ENCODE results near the gene ZNF584. TPM values are rescaled to one million over a fixed set of nuclear protein-coding genes. Genes with fewer than 3 reads are reported as not detected.
A peak's percentile ranks its signal among the peaks of the same experiment; 100 is the strongest.

Gene ZNF584
- total RNA-seq, result 10 to 100 TPM; 13.6 to 16.1 (median 15.8) TPM

- peak within 1 kb of the TSS; percentile 89 to 94 for H3K27ac ChIP-seq
- H3K9me3 ChIP-seq, result no peaks in the 10 kb centered on the region
- H3K4me1 ChIP-seq, result peaks cover 2 to 11% of the 10 kb centered on the region in 2 donors
- TF ChIP-seq CTCF (IDR thresholded peaks at IDR 0.05), result no peak
- peak; percentile 77 for TF ChIP-seq POLR2A (IDR thresholded peaks at IDR 0.05)
- peak; percentile 63 to 89 (median 80) for TF ChIP-seq POLR2AphosphoS5 (IDR thresholded peaks at IDR 0.05)
- no peaks in the 10 kb centered on the region for H3K27me3 ChIP-seq
- peak; percentile 89 to 91 for DNase-seq (ENCODE audit: low spot score in 2 of 2)
- H3K36me3 ChIP-seq, result no peaks in the 10 kb centered on the region
- H3K4me3 ChIP-seq, result peak within 1 kb of the TSS; percentile 76 to 93 (median 88)
- intact Hi-C loops (cut with DNase I; ENCODE audit: low total_unique reads), result loop anchor here (10.0 kb wide), 1 partner anchor 1304 kb away; no protein-coding TSS in a partner anchor
These were observed at the start of gene ZNF584 for GRCh38 chr19:58408152-58409009. TSS of gene ZNF584 (plus strand) at chr19:58408649. CDS start at chr19:58409148, 499 bp downstream.

- intact Hi-C loops (cut with DNase I; ENCODE audit: low total_unique reads), result no loop called here
These were observed 46.6 kb upstream of the ZNF584 start for GRCh38 chr19:58361900-58362271.

GRCh38 chr19:58362272-58362994 lies 46.0 kb upstream of the ZNF584 start, which contains the start of gene ZNF497:
TSS of gene ZNF497 (minus strand) at chr19:58362751. CDS start at chr19:58357635, 5,116 bp downstream.
- TF ChIP-seq POLR2A (IDR thresholded peaks at IDR 0.05) (peak; percentile 79), POLR2AphosphoS5 (IDR thresholded peaks at IDR 0.05) (peak; percentile 47 to 94 (median 90)), CTCF (IDR thresholded peaks at IDR 0.05) (no peak)
- H3K27ac ChIP-seq, result peak within 1 kb of the TSS; percentile 89 to 91
- intact Hi-C loops (cut with DNase I; ENCODE audit: low total_unique reads), result no loop called here
- peak within 1 kb of the TSS; percentile 65 to 83 (median 66) for H3K4me3 ChIP-seq
- no peaks in the 10 kb centered on the region for H3K9me3 ChIP-seq
- no peaks in the 10 kb centered on the region for H3K27me3 ChIP-seq
- no peaks in the 10 kb centered on the region for H3K4me1 ChIP-seq
- H3K36me3 ChIP-seq, result no peaks in the 10 kb centered on the region
- DNase-seq (ENCODE audit: low spot score in 2 of 2), result peak; percentile 93 to 95

More at GRCh38 chr19:58361900-58362271, 46.6 kb upstream of the ZNF584 start:
- TF ChIP-seq CTCF (IDR thresholded peaks at IDR 0.05) (no peak), POLR2A (IDR thresholded peaks at IDR 0.05) (no peak), POLR2AphosphoS5 (IDR thresholded peaks at IDR 0.05) (no peak)
- H3K27me3 ChIP-seq, result no peaks in the 10 kb centered on the region
- peak overlapping the region; percentile 65 to 83 (median 66) for H3K4me3 ChIP-seq
- H3K9me3 ChIP-seq, result no peaks in the 10 kb centered on the region
- no peaks in the 10 kb centered on the region for H3K4me1 ChIP-seq
- peak overlapping the region; percentile 89 to 91 for H3K27ac ChIP-seq
- peak; percentile 46 to 61 for DNase-seq (ENCODE audit: low spot score in 2 of 2)
- no peaks in the 10 kb centered on the region for H3K36me3 ChIP-seq

DNA sequence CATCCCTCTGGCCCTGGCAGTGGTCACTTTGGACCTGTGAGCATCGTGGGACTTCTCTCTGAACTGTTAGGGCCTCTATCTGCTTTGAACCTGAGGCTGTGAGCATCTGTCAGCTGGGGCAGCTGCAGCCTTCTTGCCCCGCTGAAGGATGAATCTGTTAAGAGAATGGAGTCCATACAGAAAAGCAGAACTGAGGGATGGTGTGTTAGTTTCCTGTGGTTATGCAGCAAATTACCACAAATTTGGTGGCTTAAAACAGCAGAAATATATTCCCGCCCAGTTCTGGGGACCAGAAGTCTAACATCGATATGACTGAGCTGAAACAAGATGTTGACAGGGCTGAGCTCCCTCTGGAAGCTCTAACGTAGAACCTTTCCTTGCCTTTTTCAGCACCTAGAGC lies 44.3 kb upstream of the ZNF584 start:
- intact Hi-C loops (cut with DNase I; ENCODE audit: low total_unique reads), result no loop called here
- no peak overlapping the region for H3K27ac ChIP-seq
- H3K4me1 ChIP-seq, result no peaks in the 10 kb centered on the region
- no peaks in the 10 kb centered on the region for H3K9me3 ChIP-seq
- no peak for TF ChIP-seq CTCF (IDR thresholded peaks at IDR 0.05)
- no peak for TF ChIP-seq POLR2AphosphoS5 (IDR thresholded peaks at IDR 0.05)
- TF ChIP-seq POLR2A (IDR thresholded peaks at IDR 0.05), result no peak
- H3K27me3 ChIP-seq, result no peaks in the 10 kb centered on the region
- no peak overlapping the region for H3K4me3 ChIP-seq
- DNase-seq (ENCODE audit: low spot score in 2 of 2), result no peak
- H3K36me3 ChIP-seq, result no peaks in the 10 kb centered on the region
